Chondrocyte (in vitro differentiated cells): ENCODE data around the gene ATP6V0D1. TPM values are rescaled to one million over a fixed set of nuclear protein-coding genes. Genes with fewer than 3 reads are reported as not detected.

Source experiments
- DNase-seq: peaks from one replicate; pipeline ENCODE4 v3.0.0; 2021; ENCODE audit warnings: mixed read lengths, low spot score
- H3K27ac Mint-ChIP-seq: one replicate; pipeline ENCODE4 v1.8.0; 2021; ENCODE audit warnings: mild to moderate bottlenecking, moderate library complexity, mixed read lengths; ENCODE audit not compliant: unreplicated experiment
- H3K27me3 Mint-ChIP-seq: 2 replicates; pipeline ENCODE4 v1.8.0; 2021; ENCODE audit warnings: low read depth, mixed read lengths
- H3K36me3 Mint-ChIP-seq: 2 replicates; pipeline ENCODE4 v1.8.0; 2021; ENCODE audit warnings: low read depth, mixed read lengths
- H3K4me1 Mint-ChIP-seq: 2 replicates; pipeline ENCODE4 v1.8.0; 2021; ENCODE audit warnings: low read depth, mild to moderate bottlenecking, mixed read lengths
- H3K4me3 Mint-ChIP-seq: one replicate; pipeline ENCODE4 v1.8.0; 2021; ENCODE audit warnings: mild to moderate bottlenecking, moderate library complexity, mixed read lengths; ENCODE audit not compliant: unreplicated experiment
- H3K9me3 Mint-ChIP-seq: 2 replicates; pipeline ENCODE4 v1.8.0; 2021; ENCODE audit warnings: low read depth, mixed read lengths
- total RNA-seq: library from RNA; stranded (reverse); gene quantifications from 3 replicates; pipeline ENCODE4 v1.2.1, GENCODE V29; 2021
- TF ChIP-seq, protein P1 (sequence below): fragments of 200-600 bp; sonication (generic); IDR thresholded peaks from 2 replicates; pipeline ENCODE4 v1.5.0; 2021; ENCODE audit warnings: antibody characterized with exemption, mild to moderate bottlenecking, moderate library complexity

ATP6V0D1 gene
- total RNA-seq, 1 donor from 2014 or later: 85.5 TPM

- TF ChIP-seq, protein P1, sequence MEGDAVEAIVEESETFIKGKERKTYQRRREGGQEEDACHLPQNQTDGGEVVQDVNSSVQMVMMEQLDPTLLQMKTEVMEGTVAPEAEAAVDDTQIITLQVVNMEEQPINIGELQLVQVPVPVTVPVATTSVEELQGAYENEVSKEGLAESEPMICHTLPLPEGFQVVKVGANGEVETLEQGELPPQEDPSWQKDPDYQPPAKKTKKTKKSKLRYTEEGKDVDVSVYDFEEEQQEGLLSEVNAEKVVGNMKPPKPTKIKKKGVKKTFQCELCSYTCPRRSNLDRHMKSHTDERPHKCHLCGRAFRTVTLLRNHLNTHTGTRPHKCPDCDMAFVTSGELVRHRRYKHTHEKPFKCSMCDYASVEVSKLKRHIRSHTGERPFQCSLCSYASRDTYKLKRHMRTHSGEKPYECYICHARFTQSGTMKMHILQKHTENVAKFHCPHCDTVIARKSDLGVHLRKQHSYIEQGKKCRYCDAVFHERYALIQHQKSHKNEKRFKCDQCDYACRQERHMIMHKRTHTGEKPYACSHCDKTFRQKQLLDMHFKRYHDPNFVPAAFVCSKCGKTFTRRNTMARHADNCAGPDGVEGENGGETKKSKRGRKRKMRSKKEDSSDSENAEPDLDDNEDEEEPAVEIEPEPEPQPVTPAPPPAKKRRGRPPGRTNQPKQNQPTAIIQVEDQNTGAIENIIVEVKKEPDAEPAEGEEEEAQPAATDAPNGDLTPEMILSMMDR: no peak
- Mint-ChIP-seq H3K4me3 (no peak overlapping the region), H3K4me1 (peaks cover 49% of the 10 kb centered on the region), H3K27ac (no peak overlapping the region), H3K27me3 (no peaks in the 10 kb centered on the region), H3K9me3 (no peaks in the 10 kb centered on the region), H3K36me3 (no peaks in the 10 kb centered on the region)
- no peak for DNase-seq
Measured at GRCh38 chr16:67463691-67464090, 17.3 kb downstream of the ATP6V0D1 start.

DNA sequence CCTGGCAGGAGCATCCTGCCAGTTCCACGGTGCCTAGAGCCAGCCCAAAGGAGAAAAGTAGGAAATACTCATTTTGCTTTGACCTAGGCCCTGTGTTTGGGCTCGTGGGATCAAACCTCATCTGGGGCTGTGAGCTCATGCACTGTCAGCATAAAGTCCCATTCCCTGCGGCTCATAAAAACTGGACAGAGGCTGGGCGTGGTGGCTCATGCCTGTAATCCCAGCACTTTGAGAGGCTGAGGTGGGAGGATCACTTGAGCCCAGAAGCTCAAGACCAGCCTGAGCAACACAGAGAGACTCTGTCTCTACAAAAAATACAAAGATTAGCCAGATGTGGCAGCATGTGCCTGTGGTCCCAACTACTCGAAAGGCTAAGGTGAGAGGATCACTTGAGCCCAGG lies 17.9 kb downstream of the ATP6V0D1 start:
- no peak for DNase-seq
- H3K27ac Mint-ChIP-seq: no peak overlapping the region
- peaks cover 55% of the 10 kb centered on the region for H3K4me1 Mint-ChIP-seq

GRCh38 chr16:67462279-67462655 lies 18.7 kb downstream of the ATP6V0D1 start:
- H3K4me3 Mint-ChIP-seq: no peak overlapping the region
- H3K36me3 Mint-ChIP-seq: no peaks in the 10 kb centered on the region
- no peaks in the 10 kb centered on the region for H3K27me3 Mint-ChIP-seq
- TF ChIP-seq, protein P1: no peak
- no peak overlapping the region for H3K27ac Mint-ChIP-seq
- peaks cover 58% of the 10 kb centered on the region for H3K4me1 Mint-ChIP-seq
- no peak for DNase-seq
- H3K9me3 Mint-ChIP-seq: no peaks in the 10 kb centered on the region

More for the DNA sequence above, 17.9 kb downstream of the ATP6V0D1 start:
- Mint-ChIP-seq H3K9me3 (no peaks in the 10 kb centered on the region), H3K27me3 (no peaks in the 10 kb centered on the region), H3K4me3 (no peak overlapping the region), H3K36me3 (no peaks in the 10 kb centered on the region)
- TF ChIP-seq, protein P1: no peak

- no peak overlapping the region for H3K4me3 Mint-ChIP-seq
- no peak for DNase-seq
- peaks cover 63% of the 10 kb centered on the region for H3K4me1 Mint-ChIP-seq
- TF ChIP-seq, protein P1: no peak
- H3K9me3 Mint-ChIP-seq: no peaks in the 10 kb centered on the region
- no peaks in the 10 kb centered on the region for H3K27me3 Mint-ChIP-seq
- H3K27ac Mint-ChIP-seq: no peak overlapping the region
- H3K36me3 Mint-ChIP-seq: no peaks in the 10 kb centered on the region
Measured at GRCh38 chr16:67461600-67462278, 19.2 kb downstream of the ATP6V0D1 start.

DNA sequence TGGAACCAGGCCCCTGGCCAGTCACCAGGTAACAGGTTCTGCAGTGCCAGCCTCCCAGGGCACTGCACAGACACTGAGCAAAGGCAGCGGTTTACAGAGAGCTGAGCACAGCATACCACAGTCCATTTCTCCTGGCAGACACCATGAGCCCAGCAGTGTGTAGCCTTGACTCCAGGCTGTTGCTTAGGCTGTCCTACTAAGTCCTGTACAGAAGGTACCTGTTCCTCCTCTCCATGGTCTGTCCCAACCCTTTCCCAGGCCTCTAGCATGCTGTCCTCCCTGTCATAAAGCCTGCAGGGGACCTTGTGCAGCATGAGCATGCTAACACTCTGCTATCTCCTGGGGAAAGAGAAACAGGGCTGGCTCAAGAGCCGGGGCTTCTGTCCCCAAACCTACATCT lies 20.0 kb downstream of the ATP6V0D1 start:
- no peaks in the 10 kb centered on the region for H3K27me3 Mint-ChIP-seq
- H3K9me3 Mint-ChIP-seq: no peaks in the 10 kb centered on the region
- no peak for DNase-seq

More for the DNA sequence above, 20.0 kb downstream of the ATP6V0D1 start:
- Mint-ChIP-seq H3K36me3 (no peaks in the 10 kb centered on the region), H3K4me1 (peaks cover 66% of the 10 kb centered on the region), H3K27ac (no peak overlapping the region), H3K4me3 (no peak overlapping the region)
- TF ChIP-seq, protein P1: no peak
